ENCODE results near the gene MAB21L4. TPM values are rescaled to one million over a fixed set of nuclear protein-coding genes. Genes with fewer than 3 reads are reported as not detected.

Gene MAB21L4
- total and polyA plus RNA-seq, 7 donors, result 1.2 to 17.6 (median 1.7) TPM; not detected in 4

DNA sequence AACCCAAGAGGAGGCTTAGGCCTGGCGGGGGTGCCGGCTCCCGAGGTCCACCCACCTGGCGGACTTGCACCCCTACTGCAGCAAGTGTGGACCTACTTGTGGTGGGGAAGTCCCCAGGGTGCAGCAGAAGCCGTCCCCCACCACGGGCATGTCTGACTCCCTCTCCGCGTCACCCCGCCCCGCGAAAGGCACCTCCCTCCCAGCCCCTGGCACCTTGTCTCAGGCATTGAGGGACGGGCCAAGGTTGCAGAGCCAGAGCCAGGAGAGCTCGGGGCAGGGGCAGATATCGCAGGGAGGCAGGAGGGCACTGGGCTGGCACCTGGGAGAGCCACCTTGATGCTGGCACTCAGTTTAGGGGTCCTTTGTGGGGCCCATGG lies 29.2 kb upstream of the MAB21L4 start:
- Histone ChIP-seq H3K27me3 (no peaks in the 10 kb centered on the region), H3K4me3 (no peak overlapping the region), H3K27ac (no peak overlapping the region), H3K36me3 (no peaks in the 10 kb centered on the region), H3K4me1 (peaks cover 0 to 5% (median 0%) of the 10 kb centered on the region in 4 donors), H3K9me3 (no peaks in the 10 kb centered on the region)
- WGBS, 2 donors, result 40 to 85% methylated on average over 14 of the region's 14 CpGs
- peak; percentile 61 for DNase-seq
- intact Hi-C loops (cut with DNase I), result no loop called here
- TF ChIP-seq, protein P1, sequence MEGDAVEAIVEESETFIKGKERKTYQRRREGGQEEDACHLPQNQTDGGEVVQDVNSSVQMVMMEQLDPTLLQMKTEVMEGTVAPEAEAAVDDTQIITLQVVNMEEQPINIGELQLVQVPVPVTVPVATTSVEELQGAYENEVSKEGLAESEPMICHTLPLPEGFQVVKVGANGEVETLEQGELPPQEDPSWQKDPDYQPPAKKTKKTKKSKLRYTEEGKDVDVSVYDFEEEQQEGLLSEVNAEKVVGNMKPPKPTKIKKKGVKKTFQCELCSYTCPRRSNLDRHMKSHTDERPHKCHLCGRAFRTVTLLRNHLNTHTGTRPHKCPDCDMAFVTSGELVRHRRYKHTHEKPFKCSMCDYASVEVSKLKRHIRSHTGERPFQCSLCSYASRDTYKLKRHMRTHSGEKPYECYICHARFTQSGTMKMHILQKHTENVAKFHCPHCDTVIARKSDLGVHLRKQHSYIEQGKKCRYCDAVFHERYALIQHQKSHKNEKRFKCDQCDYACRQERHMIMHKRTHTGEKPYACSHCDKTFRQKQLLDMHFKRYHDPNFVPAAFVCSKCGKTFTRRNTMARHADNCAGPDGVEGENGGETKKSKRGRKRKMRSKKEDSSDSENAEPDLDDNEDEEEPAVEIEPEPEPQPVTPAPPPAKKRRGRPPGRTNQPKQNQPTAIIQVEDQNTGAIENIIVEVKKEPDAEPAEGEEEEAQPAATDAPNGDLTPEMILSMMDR (IDR thresholded peaks at IDR 0.05), result no peak
- TF ChIP-seq POLR2AphosphoS5 (IDR thresholded peaks at IDR 0.05), result no peak
- no peak for TF ChIP-seq EP300 (IDR thresholded peaks at IDR 0.05)
- no peak for TF ChIP-seq POLR2A (IDR thresholded peaks at IDR 0.05)

DNA sequence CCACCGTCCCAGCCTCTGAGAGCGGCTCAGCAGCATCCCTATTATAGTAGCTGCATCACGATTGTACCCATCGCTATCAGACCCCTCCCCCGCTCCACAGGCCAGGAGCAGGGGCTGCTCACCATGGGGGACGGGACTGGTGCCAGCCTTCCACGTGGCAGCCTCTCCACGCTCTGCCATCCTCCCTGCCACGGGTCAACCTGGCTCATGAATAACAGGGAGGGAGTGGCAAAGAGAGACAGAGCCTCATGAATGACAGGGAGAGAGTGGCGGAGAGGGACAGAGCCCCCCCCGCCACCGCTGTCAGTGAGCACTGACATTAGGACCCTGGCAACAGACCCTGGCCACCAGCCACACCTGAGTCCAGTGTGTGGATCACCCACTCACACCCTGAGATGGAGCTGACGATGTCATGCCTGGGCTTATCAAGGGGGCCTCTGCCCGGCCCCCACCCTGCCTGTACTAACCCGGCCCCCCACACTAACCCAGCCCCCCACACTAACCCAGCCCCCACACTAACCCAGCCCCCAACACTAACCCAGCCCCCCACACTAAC lies 27.1 kb upstream of the MAB21L4 start:
- Histone ChIP-seq H3K9me3 (no peaks in the 10 kb centered on the region), H3K36me3 (no peaks in the 10 kb centered on the region), H3K4me3 (no peak overlapping the region), H3K27me3 (no peaks in the 10 kb centered on the region), H3K4me1 (peaks cover 0 to 5% (median 0%) of the 10 kb centered on the region in 4 donors), H3K27ac (no peak overlapping the region)
- 50 to 73% methylated on average over 15 of the region's 15 CpGs for WGBS, 2 donors
- peak; percentile 53 for DNase-seq
- intact Hi-C loops (cut with DNase I), result no loop called here
- TF ChIP-seq POLR2A (IDR thresholded peaks at IDR 0.05), result no peak
- no peak for TF ChIP-seq EP300 (IDR thresholded peaks at IDR 0.05)
- TF ChIP-seq POLR2AphosphoS5 (IDR thresholded peaks at IDR 0.05), result no peak
- TF ChIP-seq, protein P1 (IDR thresholded peaks at IDR 0.05), result no peak

DNA sequence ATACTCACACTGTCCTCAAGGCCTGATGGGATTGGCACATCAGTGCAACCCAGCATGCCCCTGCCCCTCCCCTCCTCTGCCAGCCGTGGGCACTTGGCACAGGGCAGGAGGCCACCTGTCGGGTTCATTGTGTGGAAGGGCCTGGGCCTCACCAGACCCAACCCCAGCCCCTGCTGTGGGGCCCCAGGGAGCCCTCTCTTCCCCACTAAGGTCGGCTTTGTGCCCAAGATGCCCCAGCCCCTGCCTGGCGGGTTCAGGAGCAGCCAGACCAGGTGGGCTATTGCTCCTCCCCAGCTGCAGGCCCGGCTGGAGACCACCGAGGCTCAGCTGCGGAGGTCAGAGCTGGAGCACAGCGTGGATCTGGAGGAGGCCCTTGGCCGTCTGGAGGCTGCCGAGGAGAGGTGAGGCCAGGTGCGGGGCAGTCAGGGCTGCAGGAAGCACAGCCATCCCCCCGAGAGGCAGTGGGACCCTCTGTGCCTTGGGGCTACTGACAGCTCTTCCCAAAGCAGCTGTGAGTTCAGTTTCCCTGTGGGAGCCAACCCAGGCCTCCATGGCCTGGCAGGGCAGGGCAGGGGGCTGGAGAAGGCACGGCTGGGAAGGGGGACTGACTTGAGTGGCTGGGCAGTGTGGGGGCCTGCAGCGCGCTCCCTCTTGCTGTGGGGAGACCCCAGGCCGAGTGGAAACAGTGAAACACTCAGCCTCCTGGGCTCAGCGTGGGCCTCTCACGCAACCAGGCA lies 26.5 kb upstream of the MAB21L4 start:
- no peaks in the 10 kb centered on the region for H3K27me3 ChIP-seq
- DNase-seq, result peak; percentile 53
- no peak overlapping the region for H3K27ac ChIP-seq
- peaks cover 0 to 5% (median 0%) of the 10 kb centered on the region in 4 donors for H3K4me1 ChIP-seq
- no peaks in the 10 kb centered on the region for H3K36me3 ChIP-seq
- TF ChIP-seq EP300 (IDR thresholded peaks at IDR 0.05) (no peak), POLR2AphosphoS5 (IDR thresholded peaks at IDR 0.05) (no peak), POLR2A (IDR thresholded peaks at IDR 0.05) (no peak)
- TF ChIP-seq, protein P1 (IDR thresholded peaks at IDR 0.05), result no peak
- no peaks in the 10 kb centered on the region for H3K9me3 ChIP-seq
- no peak overlapping the region for H3K4me3 ChIP-seq
- 72 to 83% methylated on average over 18 of the region's 18 CpGs for WGBS, 2 donors
- intact Hi-C loops (cut with DNase I), result no loop called here

DNA sequence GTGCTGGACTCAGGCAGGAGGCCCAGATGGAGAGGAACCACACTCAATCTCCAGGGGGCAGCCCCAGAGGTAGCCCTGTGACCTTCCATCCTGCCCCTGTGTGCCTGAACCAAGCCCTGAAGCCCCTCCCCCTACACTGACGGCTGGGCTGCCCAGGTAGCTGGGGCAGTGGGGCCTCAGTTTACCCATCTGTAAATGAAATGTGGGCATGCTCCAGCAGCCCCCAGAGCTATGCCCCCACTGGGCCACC lies 26.0 kb upstream of the MAB21L4 start:
- peak; percentile 50 for DNase-seq
- Histone ChIP-seq H3K27me3 (no peaks in the 10 kb centered on the region), H3K9me3 (no peaks in the 10 kb centered on the region), H3K4me3 (no peak overlapping the region), H3K36me3 (no peaks in the 10 kb centered on the region), H3K4me1 (peaks cover 0 to 5% (median 0%) of the 10 kb centered on the region in 4 donors), H3K27ac (no peak overlapping the region)
- TF ChIP-seq POLR2AphosphoS5 (IDR thresholded peaks at IDR 0.05), result no peak
- intact Hi-C loops (cut with DNase I), result no loop called here
- WGBS, 2 donors, result 59 to 79% methylated on average over 1 of the region's 1 CpG

DNA sequence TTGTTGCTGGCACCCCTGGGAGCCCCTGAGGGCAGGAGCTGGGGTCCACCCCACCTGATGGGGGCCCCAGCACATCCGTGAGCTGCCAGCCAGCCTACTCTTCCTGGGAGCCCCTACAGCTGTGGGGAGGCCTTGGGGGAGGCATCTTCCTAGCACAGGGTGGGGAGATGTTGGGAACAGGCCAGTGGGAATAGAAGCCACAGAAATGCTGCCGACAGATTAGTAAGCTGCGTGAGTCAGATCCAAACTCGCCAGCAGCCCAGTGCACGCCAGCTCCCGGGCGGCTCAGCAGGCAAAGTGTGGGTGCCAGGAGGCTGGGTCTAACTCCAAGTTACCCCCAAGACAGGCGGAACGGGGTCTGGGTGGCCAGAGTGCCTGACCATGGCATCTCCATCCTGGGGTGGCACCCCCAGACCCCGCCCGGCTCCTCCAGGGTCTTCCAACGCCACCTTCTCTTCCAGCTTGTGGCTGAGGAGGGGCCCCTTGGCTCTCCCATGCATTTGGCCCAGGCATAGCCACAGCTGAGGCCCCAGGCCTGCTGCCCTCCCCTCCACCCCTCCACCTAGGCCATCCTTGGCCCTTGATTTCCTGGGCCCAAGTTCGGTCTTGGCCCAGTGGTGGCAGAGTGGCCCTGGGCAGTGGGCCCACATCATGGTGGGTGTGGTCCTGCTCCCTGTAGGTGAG lies 25.5 kb upstream of the MAB21L4 start:
- intact Hi-C loops (cut with DNase I), result no loop called here
- Histone ChIP-seq H3K9me3 (no peaks in the 10 kb centered on the region), H3K27ac (no peak overlapping the region), H3K36me3 (no peaks in the 10 kb centered on the region), H3K27me3 (peaks cover 0 to 4% (median 0%) of the 10 kb centered on the region in 3 donors), H3K4me1 (peaks cover 0 to 6% (median 2%) of the 10 kb centered on the region in 4 donors), H3K4me3 (no peak overlapping the region)
- no peak for TF ChIP-seq POLR2AphosphoS5 (IDR thresholded peaks at IDR 0.05)
- TF ChIP-seq, protein P1 (IDR thresholded peaks at IDR 0.05), result no peak
- 82 to 83% methylated on average over 13 of the region's 13 CpGs for WGBS, 2 donors
- peak; percentile 76 for DNase-seq

Measured in sigmoid colon (tissue), 7 donors.